Measurements from ENCODE around the gene CD80.

Gene CD80

DNA sequence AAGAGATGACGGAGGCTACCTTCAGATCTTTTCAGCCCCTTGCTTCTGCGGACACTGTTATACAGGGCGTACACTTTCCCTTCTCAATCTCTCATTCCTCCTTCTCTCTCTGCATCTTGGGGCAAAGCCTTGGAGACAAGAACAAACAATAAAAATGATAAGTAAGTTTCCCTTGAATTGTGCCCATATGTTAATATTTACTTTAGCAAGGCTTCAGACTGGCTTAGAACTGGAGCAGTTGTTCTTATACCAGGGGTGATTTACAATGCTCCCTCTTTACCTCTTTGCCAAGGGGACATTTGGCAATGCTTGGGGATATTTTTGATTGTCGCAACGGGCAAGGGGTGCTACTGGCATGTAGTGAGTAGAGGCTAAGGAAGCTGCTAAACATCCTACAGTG, 31.7 kb downstream of the CD80 start:
- no peak overlapping the region for H3K4me3 ChIP-seq (ENCODE audit: control insufficient read depth, low read depth, low read length)
- no peak for DNase-seq (ENCODE audit: low read depth)
- TF ChIP-seq, protein P1, sequence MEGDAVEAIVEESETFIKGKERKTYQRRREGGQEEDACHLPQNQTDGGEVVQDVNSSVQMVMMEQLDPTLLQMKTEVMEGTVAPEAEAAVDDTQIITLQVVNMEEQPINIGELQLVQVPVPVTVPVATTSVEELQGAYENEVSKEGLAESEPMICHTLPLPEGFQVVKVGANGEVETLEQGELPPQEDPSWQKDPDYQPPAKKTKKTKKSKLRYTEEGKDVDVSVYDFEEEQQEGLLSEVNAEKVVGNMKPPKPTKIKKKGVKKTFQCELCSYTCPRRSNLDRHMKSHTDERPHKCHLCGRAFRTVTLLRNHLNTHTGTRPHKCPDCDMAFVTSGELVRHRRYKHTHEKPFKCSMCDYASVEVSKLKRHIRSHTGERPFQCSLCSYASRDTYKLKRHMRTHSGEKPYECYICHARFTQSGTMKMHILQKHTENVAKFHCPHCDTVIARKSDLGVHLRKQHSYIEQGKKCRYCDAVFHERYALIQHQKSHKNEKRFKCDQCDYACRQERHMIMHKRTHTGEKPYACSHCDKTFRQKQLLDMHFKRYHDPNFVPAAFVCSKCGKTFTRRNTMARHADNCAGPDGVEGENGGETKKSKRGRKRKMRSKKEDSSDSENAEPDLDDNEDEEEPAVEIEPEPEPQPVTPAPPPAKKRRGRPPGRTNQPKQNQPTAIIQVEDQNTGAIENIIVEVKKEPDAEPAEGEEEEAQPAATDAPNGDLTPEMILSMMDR (IDR thresholded peaks at IDR 0.05; ENCODE audit: control insufficient read depth, insufficient read depth, low read depth, low read length, missing control alignments): no peak

DNA sequence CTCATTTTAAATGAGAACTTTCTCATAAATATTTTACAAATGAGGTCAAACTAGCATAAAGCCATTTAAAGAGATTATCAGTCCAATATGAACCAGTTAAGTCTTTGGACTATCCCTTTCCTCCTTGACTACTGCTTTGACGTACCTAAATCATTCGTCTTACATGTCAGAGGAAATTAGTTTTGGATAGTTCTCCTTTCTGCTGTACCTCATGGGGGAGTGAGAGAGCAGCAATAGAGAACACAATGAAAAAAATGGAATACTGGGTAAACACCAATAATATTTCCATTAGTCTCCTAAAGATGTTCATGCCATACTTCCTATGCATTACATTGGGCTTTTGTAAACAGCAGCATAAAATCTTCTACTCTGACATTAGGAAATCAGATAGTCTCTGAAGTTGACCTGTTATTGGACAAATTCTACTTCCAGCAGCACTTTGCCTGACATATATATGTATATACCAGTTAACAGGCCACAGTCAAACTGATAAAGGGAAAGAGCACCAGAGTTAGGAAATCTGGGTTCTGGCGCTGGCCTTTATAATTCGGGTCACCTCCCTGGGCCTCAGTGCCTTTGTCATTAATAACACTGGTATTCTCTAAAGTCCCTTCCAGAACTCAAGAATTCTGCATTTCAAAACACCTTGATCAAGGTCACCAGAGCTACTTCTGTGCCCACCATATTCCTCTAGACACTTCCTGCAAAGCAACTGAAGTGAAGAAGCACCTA, 34.3 kb downstream of the CD80 start:
- no peak overlapping the region for H3K4me3 ChIP-seq (ENCODE audit: control insufficient read depth, low read depth, low read length)
- no peak for DNase-seq (ENCODE audit: low read depth)

GRCh38 chr3:119518026-119518425, 41.4 kb downstream of the CD80 start:
- DNase-seq (ENCODE audit: low read depth): no peak
- TF ChIP-seq, protein P1 (IDR thresholded peaks at IDR 0.05; ENCODE audit: control insufficient read depth, insufficient read depth, low read depth, low read length, missing control alignments): no peak
- H3K4me3 ChIP-seq (ENCODE audit: control insufficient read depth, low read depth, low read length): no peak overlapping the region

More for the DNA sequence above, 34.3 kb downstream of the CD80 start:
- TF ChIP-seq, protein P1 (IDR thresholded peaks at IDR 0.05; ENCODE audit: control insufficient read depth, insufficient read depth, low read depth, low read length, missing control alignments): peak; percentile 49

GRCh38 chr3:119517112-119517511, 42.3 kb downstream of the CD80 start:
- TF ChIP-seq, protein P1 (IDR thresholded peaks at IDR 0.05; ENCODE audit: control insufficient read depth, insufficient read depth, low read depth, low read length, missing control alignments): no peak
- no peak overlapping the region for H3K4me3 ChIP-seq (ENCODE audit: control insufficient read depth, low read depth, low read length)
- DNase-seq (ENCODE audit: low read depth): no peak

DNA sequence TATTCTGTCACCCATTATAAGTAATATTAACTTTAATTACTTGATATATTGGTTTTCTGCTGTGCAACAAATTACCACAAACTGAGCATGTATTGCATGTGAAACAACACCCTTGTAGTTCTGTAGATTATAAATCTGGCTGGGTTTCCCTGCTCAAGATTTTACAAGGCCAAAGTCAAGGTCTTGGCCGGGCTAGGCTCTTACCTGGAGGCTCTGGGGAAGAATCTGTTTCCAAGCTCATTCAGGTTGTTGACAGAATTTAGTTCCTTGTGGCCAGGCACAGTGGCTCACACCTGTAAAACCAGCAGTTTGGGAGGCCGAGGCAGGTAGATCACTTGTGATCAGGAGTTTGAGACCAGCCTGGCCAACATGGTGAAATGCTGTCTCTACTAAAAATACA, 44.8 kb downstream of the CD80 start:
- H3K4me3 ChIP-seq (ENCODE audit: control insufficient read depth, low read depth, low read length): no peak overlapping the region
- TF ChIP-seq, protein P1 (IDR thresholded peaks at IDR 0.05; ENCODE audit: control insufficient read depth, insufficient read depth, low read depth, low read length, missing control alignments): no peak
- no peak for DNase-seq (ENCODE audit: low read depth)

DNA sequence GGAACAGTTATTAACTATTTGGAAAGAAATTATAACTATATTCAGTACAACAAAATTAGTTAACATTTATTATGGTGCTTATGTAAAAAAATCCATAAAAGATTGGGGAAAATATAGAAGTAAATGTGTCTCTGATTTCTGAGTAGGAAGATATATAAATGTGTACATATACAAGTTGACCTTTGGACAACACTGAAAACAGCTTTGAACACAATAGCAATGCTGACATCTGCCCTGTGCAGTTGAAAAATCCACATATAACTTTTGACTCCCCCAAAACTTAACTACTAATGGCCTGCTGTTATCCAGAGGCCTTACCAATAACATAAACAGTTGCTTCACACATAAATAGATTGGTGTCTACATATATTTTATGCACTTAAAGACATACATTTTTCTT, 48.7 kb downstream of the CD80 start:
- H3K4me3 ChIP-seq (ENCODE audit: control insufficient read depth, low read depth, low read length): no peak overlapping the region
- DNase-seq (ENCODE audit: low read depth): no peak
- TF ChIP-seq, protein P1 (IDR thresholded peaks at IDR 0.05; ENCODE audit: control insufficient read depth, insufficient read depth, low read depth, low read length, missing control alignments): no peak
